GM18511 (cell line): ENCODE data around the gene SSBP2.
"Not testable (repeated sequence)": the region's sequence is repeated elsewhere in the genome, so short reads cannot be mapped to it uniquely, and the experiment has no call there.

Experiments used
- ATAC-seq: cut with Tn5 transposase; IDR thresholded peaks from one replicate; pipeline ENCODE4 v1.9.1; 2021; ENCODE audit warnings: mild to moderate bottlenecking, moderate library complexity; ENCODE audit not compliant: unreplicated experiment

The SSBP2 gene

GRCh38 chr5:81605299-81605698, 145.6 kb downstream of the SSBP2 start:
- no peak for ATAC-seq

DNA sequence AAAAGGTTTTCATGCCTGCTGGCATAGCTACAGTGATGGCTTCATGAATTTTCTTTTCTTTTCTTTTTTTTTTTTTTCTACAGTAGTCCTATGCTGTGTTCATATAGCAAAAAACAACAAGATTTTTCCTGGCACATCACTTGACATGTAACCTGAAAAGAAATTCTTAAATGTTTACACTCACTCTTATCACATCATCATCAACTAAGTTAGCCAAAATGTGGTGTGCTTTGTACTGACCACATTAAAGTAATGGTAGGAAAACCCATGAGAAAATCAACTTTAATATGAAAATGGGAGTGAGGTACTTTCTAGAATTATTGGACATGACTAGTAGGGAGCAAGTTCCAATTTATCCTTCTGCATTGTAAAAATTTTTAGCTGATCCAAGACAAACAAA, 146.7 kb downstream of the SSBP2 start:
- ATAC-seq = no peak

DNA sequence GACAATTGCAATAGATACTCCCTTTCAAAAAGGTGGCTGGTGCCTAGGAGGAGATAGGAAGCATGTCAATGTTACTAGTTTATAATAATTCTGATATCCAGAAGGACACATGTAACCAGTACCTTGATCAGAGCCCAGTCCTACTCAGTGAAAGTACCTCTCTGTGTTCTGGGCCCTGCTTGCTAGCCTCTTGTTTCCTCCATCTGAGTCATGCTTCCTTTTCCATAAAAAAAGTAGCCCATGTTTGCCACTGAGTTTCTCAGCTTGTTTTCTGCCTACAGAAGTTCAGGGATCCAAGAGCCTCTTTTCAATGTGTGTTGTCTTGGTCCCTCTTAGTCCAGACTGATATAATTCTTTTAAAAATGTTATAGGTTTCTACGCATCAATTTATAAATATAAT, 149.0 kb downstream of the SSBP2 start:
- no peak for ATAC-seq

DNA sequence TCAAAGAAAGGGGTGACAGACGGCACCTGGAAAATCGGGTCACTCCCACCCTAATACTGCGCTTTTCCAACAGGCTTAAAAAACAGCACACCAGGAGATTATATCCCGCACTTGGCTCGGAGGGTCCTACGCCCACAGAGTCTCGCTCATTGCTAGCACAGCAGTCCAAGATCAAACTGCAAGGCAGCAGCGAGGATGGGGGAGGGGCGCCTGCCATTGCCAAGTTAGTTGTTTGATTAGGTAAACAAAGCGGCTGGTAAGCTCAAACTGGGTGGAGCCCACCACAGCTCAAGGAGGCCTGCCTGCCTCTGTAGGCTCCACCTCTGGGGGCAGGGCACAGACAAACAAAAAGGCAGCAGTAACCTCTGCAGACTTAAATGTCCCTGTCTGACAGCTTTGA, 158.8 kb downstream of the SSBP2 start:
- not testable (repeated sequence) for ATAC-seq

DNA sequence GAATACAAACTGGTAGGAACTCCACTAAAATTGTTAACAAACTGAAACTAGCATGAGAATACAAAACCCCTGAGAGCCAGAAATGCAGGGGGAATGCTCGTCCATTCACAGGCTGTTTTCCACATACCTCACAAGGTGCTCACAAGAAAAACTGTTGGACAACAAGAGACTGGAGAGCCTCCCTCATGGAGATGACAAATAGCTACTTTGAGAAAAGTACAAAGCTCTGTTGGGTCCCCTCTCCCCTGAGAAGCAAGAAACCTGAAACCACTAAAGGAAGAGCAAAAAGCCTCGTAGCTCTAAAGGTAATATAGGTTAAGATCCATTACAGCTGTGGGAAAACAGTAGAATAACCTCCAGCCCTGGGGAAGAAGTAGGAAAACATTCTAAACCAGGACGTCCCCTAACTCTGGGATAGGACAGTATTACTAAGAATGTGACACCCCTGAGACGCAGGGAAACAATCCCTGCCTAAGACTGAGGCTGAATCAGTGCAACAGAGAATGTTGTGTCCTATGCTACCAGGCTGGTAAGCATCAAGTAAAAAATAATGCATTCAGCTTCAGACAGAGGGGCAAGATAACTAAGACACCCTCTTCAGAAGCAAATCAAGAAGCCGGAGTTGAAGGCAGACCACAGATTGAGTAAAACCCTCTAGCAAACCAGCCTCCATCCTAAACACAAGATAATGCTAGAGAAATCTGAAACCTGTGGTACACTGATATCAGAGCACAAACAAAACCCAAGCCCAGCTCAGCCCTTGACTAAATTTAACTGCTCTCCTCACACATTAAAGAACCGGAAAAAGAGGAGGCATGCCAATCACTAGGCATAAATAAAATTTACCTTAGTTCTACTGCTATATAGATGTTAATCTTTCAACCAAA, 160.2 kb downstream of the SSBP2 start:
- ATAC-seq = no peak

- ATAC-seq = no peak
These were observed 171.5 kb downstream of the SSBP2 start for GRCh38 chr5:81579262-81579924.

DNA sequence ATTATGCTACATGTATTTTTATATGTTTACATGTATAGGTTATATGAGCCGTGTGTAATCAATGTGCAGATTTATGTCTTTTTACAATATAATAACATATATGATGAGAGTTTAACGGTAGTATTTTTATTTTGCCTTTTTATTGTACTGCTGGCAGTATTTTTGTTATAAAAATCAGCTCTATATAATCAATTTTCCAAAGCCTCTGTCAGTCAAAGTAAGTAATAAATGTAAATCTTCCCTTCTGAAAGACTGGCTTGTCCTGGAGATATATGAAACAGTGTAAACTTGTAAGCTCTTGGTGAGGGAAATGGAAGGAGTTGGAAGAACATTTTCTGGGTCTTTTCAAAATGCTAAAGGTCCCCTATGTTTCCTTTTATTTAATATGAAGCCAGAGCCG, 173.8 kb downstream of the SSBP2 start:
- no peak for ATAC-seq

DNA sequence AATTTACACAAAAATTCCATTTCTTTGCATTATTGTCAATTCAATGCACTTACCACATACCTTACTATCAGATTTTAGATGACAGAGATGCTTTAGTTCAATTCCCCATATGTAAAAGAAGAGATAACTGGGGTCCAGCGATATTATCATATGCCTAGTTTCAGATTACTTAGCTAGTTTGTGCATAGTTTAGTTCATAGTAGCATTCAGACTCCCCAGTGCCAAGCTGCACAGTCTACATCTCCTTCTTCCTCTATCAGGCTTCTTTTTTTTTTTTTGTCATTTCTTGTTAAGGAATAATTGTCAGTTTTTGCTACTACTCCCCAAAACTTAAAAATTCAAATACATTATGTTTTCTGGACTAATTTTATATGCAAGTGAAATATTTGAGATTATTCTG, 175.0 kb downstream of the SSBP2 start:
- ATAC-seq = no peak

DNA sequence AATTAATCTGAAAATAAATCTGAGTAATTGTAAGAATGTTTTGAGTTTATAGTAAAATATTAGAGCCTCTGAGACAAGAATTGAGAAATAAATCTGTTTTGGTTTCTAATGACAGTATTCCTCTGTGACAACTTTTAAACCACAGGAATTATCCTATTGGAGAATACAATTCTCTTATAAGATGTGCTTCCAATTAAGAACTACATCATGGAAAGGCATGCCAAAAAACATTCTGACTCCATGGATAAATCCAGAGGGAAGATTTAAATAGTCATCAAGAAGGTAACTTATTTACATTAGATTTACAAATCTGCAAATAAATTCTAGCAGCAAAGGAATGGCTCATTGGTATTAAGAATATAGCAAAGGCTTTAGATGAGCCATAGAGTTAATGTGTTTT, 178.7 kb downstream of the SSBP2 start:
- no peak for ATAC-seq

GRCh38 chr5:81558188-81558587, 192.7 kb downstream of the SSBP2 start:
- no peak for ATAC-seq

GRCh38 chr5:81556809-81557208, 194.1 kb downstream of the SSBP2 start:
- ATAC-seq = no peak

GRCh38 chr5:81555865-81556264, 195.0 kb downstream of the SSBP2 start:
- ATAC-seq = no peak

DNA sequence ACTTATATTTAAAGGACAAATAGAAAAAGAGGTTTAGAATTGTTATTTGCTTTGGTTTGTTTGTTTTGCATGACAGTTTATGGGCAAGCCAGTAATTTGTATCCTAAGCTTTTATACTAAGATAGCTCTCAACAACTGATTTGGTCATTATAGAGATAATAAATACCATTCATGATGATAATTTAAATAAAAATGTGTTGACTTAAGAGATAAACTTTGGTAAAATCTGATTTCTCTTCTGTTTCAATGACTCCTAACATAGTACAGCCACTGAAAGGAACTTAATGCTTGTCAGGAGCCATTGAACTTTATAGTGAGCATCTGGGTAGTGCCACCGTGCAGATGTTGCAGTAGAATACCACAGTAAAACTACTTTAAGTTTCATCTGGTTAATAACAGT, 196.2 kb downstream of the SSBP2 start:
- ATAC-seq = no peak

DNA sequence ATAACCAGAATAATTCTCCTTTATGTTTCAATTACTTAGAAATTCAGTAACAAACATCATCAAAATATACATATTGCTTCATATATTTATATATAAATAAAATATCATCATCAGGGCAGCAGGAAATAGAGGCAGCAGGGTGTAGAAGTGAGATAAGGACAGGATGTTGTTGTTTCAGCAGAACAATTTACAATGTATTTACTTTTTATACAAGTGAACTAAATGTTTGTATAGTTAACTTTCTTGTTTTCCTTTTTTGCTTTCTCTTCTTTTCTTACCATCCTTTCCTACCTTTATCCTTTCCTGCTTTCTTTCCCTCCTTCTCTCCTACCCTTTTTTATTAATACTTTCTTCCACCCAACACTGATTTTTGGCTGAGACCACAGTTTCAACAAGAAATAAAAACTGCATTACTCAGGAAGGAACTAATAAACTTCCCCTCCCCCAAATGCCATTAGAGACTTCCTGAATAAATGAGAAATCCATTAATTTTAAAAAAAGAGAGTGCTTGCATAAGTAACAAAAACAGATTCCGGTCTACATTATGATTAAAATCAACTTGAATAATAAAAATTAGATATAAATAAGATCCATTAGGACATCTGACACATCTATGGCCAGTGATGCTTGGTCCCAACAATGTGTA, 197.2 kb downstream of the SSBP2 start:
- ATAC-seq = no peak

DNA sequence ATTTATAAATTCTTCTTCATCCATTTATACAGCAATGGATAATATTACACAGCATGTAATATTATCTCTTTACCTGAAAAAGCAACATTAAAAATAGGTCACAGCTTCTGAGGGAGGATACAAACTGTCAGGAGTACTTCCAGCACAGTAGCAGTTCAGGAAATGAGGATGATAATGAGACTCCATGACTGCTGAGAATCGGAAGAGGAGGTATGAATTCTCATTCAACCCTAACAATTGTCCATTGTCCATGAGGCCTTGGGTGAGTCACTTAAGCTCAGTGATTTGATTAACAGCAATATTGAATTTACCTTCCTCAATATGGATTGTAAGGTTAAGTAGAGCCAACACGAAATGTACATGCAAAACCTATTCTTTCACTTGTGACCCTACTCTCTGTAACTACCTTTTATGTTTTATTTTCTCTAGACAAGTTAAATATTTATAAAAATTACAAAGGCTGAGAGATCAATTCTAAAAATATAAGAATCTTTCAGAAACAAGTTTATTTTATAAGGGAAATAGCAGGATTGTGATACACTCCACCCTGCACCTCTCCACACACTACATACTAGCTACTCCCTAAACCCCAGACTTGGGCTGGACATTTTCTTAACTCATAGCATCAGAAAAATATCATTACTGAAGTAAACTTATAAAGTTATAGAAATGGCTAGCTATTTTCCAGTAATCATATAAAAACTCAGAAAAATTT, 197.9 kb downstream of the SSBP2 start:
- ATAC-seq = no peak

DNA sequence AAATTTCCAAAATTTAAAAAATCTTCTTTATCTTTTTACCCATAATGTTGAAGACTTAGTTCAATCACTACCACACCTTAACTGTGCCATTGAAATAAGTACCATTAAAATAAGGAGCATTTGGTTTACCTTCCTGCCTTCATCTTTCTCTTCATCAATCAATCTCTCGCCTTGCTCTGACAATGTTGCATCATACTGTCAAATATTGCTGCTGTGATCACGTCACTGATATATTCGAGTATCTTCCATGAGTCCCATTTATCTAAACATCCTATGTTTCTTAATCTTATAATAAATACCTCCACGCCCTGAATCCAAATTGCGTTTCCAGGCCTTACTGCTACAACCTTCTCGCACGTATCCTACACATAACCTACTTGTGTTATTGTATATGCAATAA, 201.8 kb downstream of the SSBP2 start:
- ATAC-seq = no peak

GRCh38 chr5:81547001-81547400, 203.9 kb downstream of the SSBP2 start:
- ATAC-seq = no peak

GRCh38 chr5:81545911-81546310, 205.0 kb downstream of the SSBP2 start:
- ATAC-seq = no peak

GRCh38 chr5:81544351-81545018, 206.4 kb downstream of the SSBP2 start:
- ATAC-seq = no peak

DNA sequence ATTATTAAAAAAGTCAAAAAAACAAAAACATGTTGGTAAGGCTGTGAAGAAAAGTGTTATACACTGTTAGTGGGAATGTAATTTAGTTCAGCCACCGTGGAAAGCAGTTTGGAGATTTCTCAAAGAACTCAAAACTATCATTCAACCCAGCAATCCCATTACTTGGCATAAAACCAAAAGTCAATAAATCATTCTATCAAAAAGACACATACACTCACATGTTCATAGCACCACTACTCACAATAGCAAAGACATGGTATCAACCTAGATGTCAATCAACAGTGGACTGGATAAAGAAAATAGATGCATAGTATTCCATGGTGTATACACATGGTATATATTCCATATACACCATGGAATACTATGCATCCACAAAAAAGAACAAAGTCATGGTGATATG, 208.7 kb downstream of the SSBP2 start:
- no peak for ATAC-seq
